ENCODE results near the gene RFTN2.

The RFTN2 gene

DNA sequence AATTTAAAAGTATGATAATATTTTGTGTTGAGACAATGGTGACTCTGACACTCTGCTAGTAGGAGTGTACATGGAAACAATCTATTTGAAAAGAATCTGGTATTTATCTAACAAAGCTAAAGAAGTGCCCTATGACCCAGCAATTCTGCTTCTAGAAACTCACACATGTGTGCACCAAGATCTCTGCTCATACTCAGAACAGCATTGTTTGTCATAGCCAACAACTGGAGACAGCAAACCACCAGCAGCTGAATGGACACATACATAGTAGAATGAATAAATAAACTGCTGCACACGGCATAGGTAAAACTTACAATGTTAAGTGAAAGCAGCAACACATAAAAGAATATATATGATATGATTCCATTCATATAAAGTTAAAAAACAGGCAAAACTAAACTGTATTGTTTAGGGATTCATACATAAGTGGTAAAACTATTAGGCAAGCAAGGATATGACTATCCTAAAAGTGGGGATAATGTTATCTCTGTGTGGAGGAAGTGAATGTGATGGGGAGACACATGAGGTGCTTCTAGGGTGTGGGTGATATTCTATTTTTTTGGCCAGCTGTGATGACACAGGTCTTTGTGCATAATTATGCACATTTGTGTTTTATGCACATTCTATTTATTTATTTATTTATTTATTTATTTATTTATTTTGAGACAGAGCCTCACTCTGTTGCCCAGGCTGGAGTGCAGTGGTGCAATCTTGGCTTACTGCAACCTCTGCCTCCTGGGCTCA lies 71.1 kb downstream of the RFTN2 start:
- H3K9me2 ChIP-seq (ENCODE audit: low read depth, low read length): no peaks in the 10 kb centered on the region
- H3K4me3 ChIP-seq (ENCODE audit: low read depth, low read length, poor library complexity, severe bottlenecking): no peak overlapping the region
- no peak for TF ChIP-seq EZH2 (IDR thresholded peaks at IDR 0.05; ENCODE audit: borderline replicate concordance, low read length)
- TF ChIP-seq, protein P1, sequence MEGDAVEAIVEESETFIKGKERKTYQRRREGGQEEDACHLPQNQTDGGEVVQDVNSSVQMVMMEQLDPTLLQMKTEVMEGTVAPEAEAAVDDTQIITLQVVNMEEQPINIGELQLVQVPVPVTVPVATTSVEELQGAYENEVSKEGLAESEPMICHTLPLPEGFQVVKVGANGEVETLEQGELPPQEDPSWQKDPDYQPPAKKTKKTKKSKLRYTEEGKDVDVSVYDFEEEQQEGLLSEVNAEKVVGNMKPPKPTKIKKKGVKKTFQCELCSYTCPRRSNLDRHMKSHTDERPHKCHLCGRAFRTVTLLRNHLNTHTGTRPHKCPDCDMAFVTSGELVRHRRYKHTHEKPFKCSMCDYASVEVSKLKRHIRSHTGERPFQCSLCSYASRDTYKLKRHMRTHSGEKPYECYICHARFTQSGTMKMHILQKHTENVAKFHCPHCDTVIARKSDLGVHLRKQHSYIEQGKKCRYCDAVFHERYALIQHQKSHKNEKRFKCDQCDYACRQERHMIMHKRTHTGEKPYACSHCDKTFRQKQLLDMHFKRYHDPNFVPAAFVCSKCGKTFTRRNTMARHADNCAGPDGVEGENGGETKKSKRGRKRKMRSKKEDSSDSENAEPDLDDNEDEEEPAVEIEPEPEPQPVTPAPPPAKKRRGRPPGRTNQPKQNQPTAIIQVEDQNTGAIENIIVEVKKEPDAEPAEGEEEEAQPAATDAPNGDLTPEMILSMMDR (IDR thresholded peaks at IDR 0.05; ENCODE audit: low read length): no peak
- H2AFZ ChIP-seq (ENCODE audit: low read length): no peak overlapping the region
- no peaks in the 10 kb centered on the region for H3K79me2 ChIP-seq (ENCODE audit: insufficient read depth, low read length)
- H3K27me3 ChIP-seq (ENCODE audit: insufficient read depth, low read length): no peaks in the 10 kb centered on the region
- H3K4me2 ChIP-seq (ENCODE audit: low read length): no peak overlapping the region
- no peaks in the 10 kb centered on the region for H3F3A ChIP-seq (ENCODE audit: insufficient read depth, low read length)
- no peaks in the 10 kb centered on the region for H4K20me1 ChIP-seq (ENCODE audit: insufficient read depth, low read length)
- H3K36me3 ChIP-seq (ENCODE audit: insufficient read depth, low read length): no peaks in the 10 kb centered on the region
- H3K27ac ChIP-seq (ENCODE audit: low read depth, low read length, poor library complexity, severe bottlenecking): no peak overlapping the region
- H3K9me3 ChIP-seq (ENCODE audit: low read length): no peaks in the 10 kb centered on the region
- no peak overlapping the region for H3K9ac ChIP-seq (ENCODE audit: low read length)
- peaks cover 3% of the 10 kb centered on the region for H3K4me1 ChIP-seq (ENCODE audit: insufficient read depth, low read length, severe bottlenecking)

DNA sequence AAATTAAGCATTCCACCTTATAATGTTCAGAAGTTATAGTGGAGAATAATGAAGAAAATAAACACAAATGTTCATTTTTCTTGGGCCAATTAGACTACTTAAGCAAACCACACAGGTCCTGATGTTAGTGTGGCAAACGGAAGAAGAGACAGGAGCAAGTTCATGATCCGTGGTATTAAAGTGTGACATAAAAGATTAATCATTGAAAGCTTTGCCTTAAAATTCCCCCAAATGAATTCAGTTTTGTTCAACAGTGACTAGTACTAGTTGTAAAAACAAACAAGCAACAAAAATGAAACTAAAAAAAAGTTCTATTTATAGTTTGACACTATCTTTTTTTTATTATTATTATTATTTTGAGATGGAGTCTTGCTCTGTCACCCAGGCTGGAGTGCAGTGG lies 73.7 kb downstream of the RFTN2 start:
- Histone ChIP-seq H3F3A (ENCODE audit: insufficient read depth, low read length) (no peaks in the 10 kb centered on the region), H2AFZ (ENCODE audit: low read length) (no peak overlapping the region), H3K4me3 (ENCODE audit: low read depth, low read length, poor library complexity, severe bottlenecking) (no peak overlapping the region)

DNA sequence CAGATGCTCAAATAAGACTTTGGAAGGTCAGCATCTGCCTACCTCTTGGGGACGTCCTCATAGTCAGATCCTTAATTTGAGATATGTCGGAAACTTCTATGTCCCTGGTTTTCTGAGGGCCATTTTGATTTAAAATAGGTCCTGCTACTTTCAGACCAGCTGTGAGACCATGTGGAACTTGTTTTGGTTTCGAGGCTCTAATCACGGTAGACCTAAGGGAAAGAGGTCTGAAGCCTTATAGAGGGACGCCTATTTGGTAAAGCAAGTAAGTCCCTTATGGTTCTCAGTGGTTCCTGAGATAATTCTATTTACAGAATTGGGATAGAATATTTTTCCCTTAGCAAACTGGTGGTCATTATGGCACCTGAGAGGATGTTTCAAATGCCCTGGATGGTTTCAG lies 75.1 kb downstream of the RFTN2 start:
- Histone ChIP-seq H3K9me2 (ENCODE audit: low read depth, low read length) (no peaks in the 10 kb centered on the region), H3K27me3 (ENCODE audit: insufficient read depth, low read length) (no peaks in the 10 kb centered on the region), H3K9me3 (ENCODE audit: low read length) (no peaks in the 10 kb centered on the region), H3K27ac (ENCODE audit: low read depth, low read length, poor library complexity, severe bottlenecking) (no peak overlapping the region), H3K4me2 (ENCODE audit: low read length) (no peak overlapping the region), H2AFZ (ENCODE audit: low read length) (no peak overlapping the region), H3K36me3 (ENCODE audit: insufficient read depth, low read length) (no peaks in the 10 kb centered on the region), H4K20me1 (ENCODE audit: insufficient read depth, low read length) (no peaks in the 10 kb centered on the region), H3K79me2 (ENCODE audit: insufficient read depth, low read length) (no peaks in the 10 kb centered on the region), H3F3A (ENCODE audit: insufficient read depth, low read length) (no peaks in the 10 kb centered on the region), H3K4me1 (ENCODE audit: insufficient read depth, low read length, severe bottlenecking) (peaks cover 5% of the 10 kb centered on the region), H3K9ac (ENCODE audit: low read length) (no peak overlapping the region), H3K4me3 (ENCODE audit: low read depth, low read length, poor library complexity, severe bottlenecking) (no peak overlapping the region)
- TF ChIP-seq, protein P1 (IDR thresholded peaks at IDR 0.05; ENCODE audit: low read length): no peak
- no peak for TF ChIP-seq EZH2 (IDR thresholded peaks at IDR 0.05; ENCODE audit: borderline replicate concordance, low read length)

More for the DNA sequence above, 73.7 kb downstream of the RFTN2 start:
- no peaks in the 10 kb centered on the region for H3K79me2 ChIP-seq (ENCODE audit: insufficient read depth, low read length)
- H3K27me3 ChIP-seq (ENCODE audit: insufficient read depth, low read length): no peaks in the 10 kb centered on the region
- H3K9ac ChIP-seq (ENCODE audit: low read length): no peak overlapping the region
- H3K4me1 ChIP-seq (ENCODE audit: insufficient read depth, low read length, severe bottlenecking): peaks cover 5% of the 10 kb centered on the region
- H3K9me2 ChIP-seq (ENCODE audit: low read depth, low read length): no peaks in the 10 kb centered on the region
- no peak overlapping the region for H3K4me2 ChIP-seq (ENCODE audit: low read length)
- no peak overlapping the region for H3K27ac ChIP-seq (ENCODE audit: low read depth, low read length, poor library complexity, severe bottlenecking)
- no peaks in the 10 kb centered on the region for H3K9me3 ChIP-seq (ENCODE audit: low read length)
- H3K36me3 ChIP-seq (ENCODE audit: insufficient read depth, low read length): no peaks in the 10 kb centered on the region
- TF ChIP-seq, protein P1 (IDR thresholded peaks at IDR 0.05; ENCODE audit: low read length): no peak
- no peak for TF ChIP-seq EZH2 (IDR thresholded peaks at IDR 0.05; ENCODE audit: borderline replicate concordance, low read length)
- no peaks in the 10 kb centered on the region for H4K20me1 ChIP-seq (ENCODE audit: insufficient read depth, low read length)
